NOMO-1 treated with dmso at 0.1 percent for 144 hours (cell line): ENCODE data around the gene PRKN.

ENCODE experiments used
- DNase-seq: peaks from one replicate; lab custom pipeline; 2025; ENCODE audit not compliant: unreplicated experiment; lab: John Stamatoyannopoulos, UW

The PRKN gene

GRCh38 chr6:161639772-161640171, 1087.8 kb downstream of the PRKN start:
- no peak for DNase-seq

GRCh38 chr6:161637658-161638057, 1089.9 kb downstream of the PRKN start:
- no peak for DNase-seq

- DNase-seq, result no peak
These were observed 1090.6 kb downstream of the PRKN start for GRCh38 chr6:161636882-161637430.

- no peak for DNase-seq
These were observed 1091.6 kb downstream of the PRKN start for GRCh38 chr6:161635975-161636374.

- DNase-seq, result no peak
These were observed 1092.7 kb downstream of the PRKN start for GRCh38 chr6:161634916-161635315.

- no peak for DNase-seq
These were observed 1095.8 kb downstream of the PRKN start for GRCh38 chr6:161631676-161632194.

GRCh38 chr6:161630674-161631073, 1096.9 kb downstream of the PRKN start:
- DNase-seq, result no peak

GRCh38 chr6:161626132-161626676, 1101.4 kb downstream of the PRKN start:
- no peak for DNase-seq

- no peak for DNase-seq
These were observed 1103.5 kb downstream of the PRKN start for GRCh38 chr6:161624111-161624510.

GRCh38 chr6:161622779-161623178, 1104.8 kb downstream of the PRKN start:
- no peak for DNase-seq

GRCh38 chr6:161618831-161619454, 1108.6 kb downstream of the PRKN start:
- peak; percentile 22 for DNase-seq

GRCh38 chr6:161613711-161614110, 1113.9 kb downstream of the PRKN start:
- DNase-seq, result no peak

- DNase-seq, result no peak
These were observed 1118.8 kb downstream of the PRKN start for GRCh38 chr6:161608771-161609170.

- no peak for DNase-seq
These were observed 1119.8 kb downstream of the PRKN start for GRCh38 chr6:161607696-161608297.

- no peak for DNase-seq
These were observed 1125.2 kb downstream of the PRKN start for GRCh38 chr6:161602359-161602758.

GRCh38 chr6:161598896-161599295, 1128.7 kb downstream of the PRKN start:
- no peak for DNase-seq

GRCh38 chr6:161596807-161597520, 1130.6 kb downstream of the PRKN start:
- DNase-seq, result no peak

GRCh38 chr6:161594412-161594811, 1133.2 kb downstream of the PRKN start:
- DNase-seq, result no peak

- no peak for DNase-seq
These were observed 1136.5 kb downstream of the PRKN start for GRCh38 chr6:161590961-161591627.

GRCh38 chr6:161586887-161587286, 1140.7 kb downstream of the PRKN start:
- DNase-seq, result no peak
